HEK293T (cell line): Measurements from ENCODE around the gene PPP1CC.

ENCODE experiments used
- ARNT ChIP-seq: fragments of 450-650 bp; IDR thresholded peaks from 2 replicates; pipeline ENCODE4 v1.6.1; 2017; ENCODE audit warnings: mild to moderate bottlenecking
- BHLHE40 ChIP-seq: fragments of 450-650 bp; IDR thresholded peaks from 2 replicates; pipeline ENCODE4 v1.6.1; 2016; ENCODE audit warnings: mild to moderate bottlenecking, moderate library complexity, borderline replicate concordance
- ELF4 ChIP-seq: fragments of 450-650 bp; IDR thresholded peaks from 2 replicates; pipeline ENCODE4 v1.6.1; 2017; ENCODE audit warnings: antibody characterized with exemption
- FOXA1 ChIP-seq: fragments of 450-650 bp; IDR thresholded peaks from 2 replicates; pipeline ENCODE4 v1.6.1; 2016; ENCODE audit warnings: mild to moderate bottlenecking
- FOXK2 ChIP-seq: fragments of 450-650 bp; IDR thresholded peaks from 2 replicates; pipeline ENCODE4 v1.6.1; 2016; ENCODE audit warnings: mild to moderate bottlenecking
- FOXM1 ChIP-seq: fragments of 450-650 bp; IDR thresholded peaks from 2 replicates; pipeline ENCODE4 v1.6.1; 2017; ENCODE audit warnings: mild to moderate bottlenecking, borderline replicate concordance
- LEF1 ChIP-seq: fragments of 450-650 bp; IDR thresholded peaks from 2 replicates; pipeline ENCODE4 v1.6.1; 2017; ENCODE audit warnings: mild to moderate bottlenecking, borderline replicate concordance
- SP1 ChIP-seq: fragments of 450-650 bp; IDR thresholded peaks from 2 replicates; pipeline ENCODE4 v1.6.1; 2017
- SUZ12 ChIP-seq: fragments of 450-650 bp; IDR thresholded peaks from 2 replicates; pipeline ENCODE4 v1.6.1; 2016; ENCODE audit warnings: mild to moderate bottlenecking
- TARDBP ChIP-seq: fragments of 450-650 bp; IDR thresholded peaks from 2 replicates; pipeline ENCODE4 v1.6.1; 2016
- ZNF384 ChIP-seq: fragments of 450-650 bp; IDR thresholded peaks from 2 replicates; pipeline ENCODE4 v1.6.1; 2016

- no peak for TF ChIP-seq SUZ12
- no peak for TF ChIP-seq ELF4
- no peak for TF ChIP-seq LEF1
- TF ChIP-seq ARNT, result no peak
- no peak for TF ChIP-seq FOXK2
- no peak for TF ChIP-seq ZNF384
- TF ChIP-seq SP1, result no peak
- TF ChIP-seq FOXA1, result no peak
- no peak for TF ChIP-seq TARDBP
- TF ChIP-seq BHLHE40, result no peak
- no peak for TF ChIP-seq FOXM1
Observed at GRCh38 chr12:110676171-110676570, 66.5 kb downstream of the PPP1CC start.
